HEK293 (cell line): Measurements from ENCODE around the gene TEAD1.

ENCODE experiments used
- CTCF ChIA-PET: fragments of 350-600 bp; formaldehyde crosslinking; extraction: SDS; loops from one replicate; lab custom pipeline; 2021; ENCODE audit warnings: antibody characterized with exemption; lab: Yijun Ruan, JAX
- POLR2A ChIA-PET: fragments of 300-600 bp; formaldehyde crosslinking; extraction: SDS; loops from one replicate; lab custom pipeline; 2020; ENCODE audit warnings: antibody characterized with exemption, inconsistent platforms; lab: Yijun Ruan, JAX
- H3K27ac ChIP-seq: fragments of 200-500 bp; sonication (Bioruptor generic); 2 replicates; pipeline ENCODE4 v1.5.1; 2014; ENCODE audit warnings: low read depth, low read length, control low read depth, inconsistent platforms; ENCODE audit errors: extremely low read depth
- H3K36me3 ChIP-seq, 2 experiments: fragments of 200-500 bp in 1 of 2; sonication (Bioruptor generic) in 1 of 2; 1 replicate in 1 of 2; 2 replicates in 1 of 2; pipeline ENCODE4 v1.5.1; 2014 to 2017; ENCODE audit warnings: inconsistent platforms in 2 of 2, low read length in 2 of 2; ENCODE audit not compliant: control insufficient read depth in 2 of 2, insufficient read depth in 1 of 2
- H3K4me1 ChIP-seq: fragments of 200-500 bp; sonication (Bioruptor generic); 2 replicates; pipeline ENCODE4 v1.5.1; 2014; ENCODE audit warnings: mild to moderate bottlenecking, low read length, inconsistent platforms; ENCODE audit not compliant: control insufficient read depth, insufficient read depth
- H3K4me3 ChIP-seq: 2 replicates; pipeline ENCODE4 v1.5.1; 2011; ENCODE audit warnings: low read depth, mild to moderate bottlenecking, control low read depth, low read length, moderate library complexity
- H3K9me3 ChIP-seq: fragments of 200-500 bp; sonication (Bioruptor generic); 2 replicates; pipeline ENCODE4 v1.5.1; 2014; ENCODE audit warnings: low read depth, low read length, inconsistent platforms; ENCODE audit not compliant: control insufficient read depth, insufficient read depth
- GLIS2 ChIP-seq: fragments of 450-650 bp; formaldehyde crosslinking; IDR thresholded peaks from 2 replicates; pipeline ENCODE4 v1.5.1; 2016; ENCODE audit warnings: missing biosample characterization, missing genetic modification characterization
- IKZF3 ChIP-seq: fragments of 450-650 bp; IDR thresholded peaks from 2 replicates; pipeline ENCODE4 v1.5.0; 2018; ENCODE audit warnings: missing biosample characterization, mild to moderate bottlenecking, missing genetic modification characterization, moderate library complexity
- KLF8 ChIP-seq: fragments of 450-650 bp; formaldehyde crosslinking; IDR thresholded peaks from 2 replicates; pipeline ENCODE4 v1.5.1; 2016; ENCODE audit warnings: missing biosample characterization, missing genetic modification characterization
- OSR2 ChIP-seq: fragments of 450-650 bp; formaldehyde crosslinking; IDR thresholded peaks from 2 replicates; pipeline ENCODE4 v1.5.1; 2016; ENCODE audit warnings: missing biosample characterization, missing genetic modification characterization
- YY1 ChIP-seq: fragments of 450-650 bp; formaldehyde crosslinking; IDR thresholded peaks from 2 replicates; pipeline ENCODE4 v1.5.1; 2018; ENCODE audit warnings: missing biosample characterization, missing genetic modification characterization
- ZBTB1 ChIP-seq: fragments of 450-650 bp; formaldehyde crosslinking; IDR thresholded peaks from 2 replicates; pipeline ENCODE4 v1.5.1; 2016; ENCODE audit warnings: missing biosample characterization, missing genetic modification characterization
- ZBTB20 ChIP-seq: fragments of 450-650 bp; formaldehyde crosslinking; IDR thresholded peaks from 2 replicates; pipeline ENCODE4 v1.5.1; 2016; ENCODE audit warnings: missing biosample characterization, missing genetic modification characterization
- ZNF146 ChIP-seq: fragments of 450-650 bp; formaldehyde crosslinking; IDR thresholded peaks from 2 replicates; pipeline ENCODE4 v1.5.1; 2016; ENCODE audit warnings: missing biosample characterization, missing genetic modification characterization
- ZNF157 ChIP-seq: fragments of 450-650 bp; formaldehyde crosslinking; IDR thresholded peaks from 2 replicates; pipeline ENCODE4 v1.5.1; 2016; ENCODE audit warnings: missing biosample characterization, missing genetic modification characterization
- ZNF221 ChIP-seq: fragments of 450-650 bp; formaldehyde crosslinking; IDR thresholded peaks from 2 replicates; pipeline ENCODE4 v1.5.1; 2017; ENCODE audit warnings: missing biosample characterization, missing genetic modification characterization, borderline replicate concordance
- ZNF248 ChIP-seq: fragments of 450-650 bp; formaldehyde crosslinking; IDR thresholded peaks from 2 replicates; pipeline ENCODE4 v1.5.1; 2017; ENCODE audit warnings: missing biosample characterization, missing genetic modification characterization
- ZNF311 ChIP-seq: fragments of 450-650 bp; formaldehyde crosslinking; IDR thresholded peaks from 2 replicates; pipeline ENCODE4 v1.5.1; 2017; ENCODE audit warnings: missing biosample characterization, missing genetic modification characterization, borderline replicate concordance
- ZNF335 ChIP-seq: fragments of 450-650 bp; formaldehyde crosslinking; conservative IDR thresholded peaks from 2 replicates; pipeline ENCODE4 v1.5.1; 2016; ENCODE audit warnings: missing biosample characterization, missing genetic modification characterization
- ZNF391 ChIP-seq: fragments of 450-650 bp; formaldehyde crosslinking; IDR thresholded peaks from 2 replicates; pipeline ENCODE4 v1.5.1; 2016; ENCODE audit warnings: low read depth, missing biosample characterization, missing genetic modification characterization, borderline replicate concordance
- ZNF501 ChIP-seq: fragments of 450-650 bp; formaldehyde crosslinking; IDR thresholded peaks from 2 replicates; pipeline ENCODE4 v1.5.1; 2016; ENCODE audit warnings: missing biosample characterization, missing genetic modification characterization
- ZNF664 ChIP-seq: fragments of 450-650 bp; formaldehyde crosslinking; IDR thresholded peaks from 2 replicates; pipeline ENCODE4 v1.5.1; 2016; ENCODE audit warnings: missing biosample characterization, missing genetic modification characterization
- TF ChIP-seq, protein P1 (sequence below): fragments of 450-650 bp; formaldehyde crosslinking; IDR thresholded peaks from 2 replicates; pipeline ENCODE4 v1.5.1; 2017; ENCODE audit warnings: missing biosample characterization, missing genetic modification characterization
- TF ChIP-seq, protein P2 (sequence below): fragments of 450-650 bp; formaldehyde crosslinking; IDR thresholded peaks from 2 replicates; pipeline ENCODE4; 2016; ENCODE audit warnings: missing biosample characterization, missing genetic modification characterization
- TF ChIP-seq, protein P3 (sequence below): fragments of 450-650 bp; formaldehyde crosslinking; IDR thresholded peaks from 2 replicates; pipeline ENCODE4 v1.5.1; 2017; ENCODE audit warnings: missing biosample characterization, missing genetic modification characterization

TEAD1 gene

DNA sequence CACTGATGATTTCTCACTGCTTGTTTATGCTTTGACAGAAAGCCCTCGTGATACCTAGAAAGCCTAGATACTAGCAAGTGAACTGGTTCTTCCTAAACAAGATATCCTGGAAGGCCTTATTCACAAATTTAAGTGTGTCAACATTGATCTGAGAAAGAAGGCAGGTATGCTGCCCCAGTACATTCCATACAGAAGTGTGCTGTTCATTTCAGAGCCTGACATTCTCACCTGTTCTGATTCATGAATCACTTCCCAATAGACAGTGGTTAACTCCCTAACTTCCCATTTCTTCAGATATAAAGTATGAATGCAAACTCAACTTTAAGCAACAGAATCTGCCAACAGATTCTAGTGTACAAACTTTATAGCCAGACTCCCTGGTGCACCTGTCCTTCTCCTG lies 319.4 kb downstream of the TEAD1 start:
- Histone ChIP-seq H3K27ac (no peak overlapping the region), H3K9me3 (no peaks in the 10 kb centered on the region), H3K36me3 (no peaks in the 10 kb centered on the region), H3K4me1 (no peaks in the 10 kb centered on the region), H3K4me3 (no peak overlapping the region)
- ChIA-PET CTCF (interaction anchor here (1.4 kb wide), 1 partner anchor 30 kb away, joined by 4 read pairs; no protein-coding TSS in a partner anchor), POLR2A (no interaction called here)
- TF ChIP-seq ZNF157 (tag by site-specific recombination), result no peak
- TF ChIP-seq ZBTB20 (tag by site-specific recombination), result no peak
- no peak for TF ChIP-seq ZNF501
- TF ChIP-seq, protein P1, sequence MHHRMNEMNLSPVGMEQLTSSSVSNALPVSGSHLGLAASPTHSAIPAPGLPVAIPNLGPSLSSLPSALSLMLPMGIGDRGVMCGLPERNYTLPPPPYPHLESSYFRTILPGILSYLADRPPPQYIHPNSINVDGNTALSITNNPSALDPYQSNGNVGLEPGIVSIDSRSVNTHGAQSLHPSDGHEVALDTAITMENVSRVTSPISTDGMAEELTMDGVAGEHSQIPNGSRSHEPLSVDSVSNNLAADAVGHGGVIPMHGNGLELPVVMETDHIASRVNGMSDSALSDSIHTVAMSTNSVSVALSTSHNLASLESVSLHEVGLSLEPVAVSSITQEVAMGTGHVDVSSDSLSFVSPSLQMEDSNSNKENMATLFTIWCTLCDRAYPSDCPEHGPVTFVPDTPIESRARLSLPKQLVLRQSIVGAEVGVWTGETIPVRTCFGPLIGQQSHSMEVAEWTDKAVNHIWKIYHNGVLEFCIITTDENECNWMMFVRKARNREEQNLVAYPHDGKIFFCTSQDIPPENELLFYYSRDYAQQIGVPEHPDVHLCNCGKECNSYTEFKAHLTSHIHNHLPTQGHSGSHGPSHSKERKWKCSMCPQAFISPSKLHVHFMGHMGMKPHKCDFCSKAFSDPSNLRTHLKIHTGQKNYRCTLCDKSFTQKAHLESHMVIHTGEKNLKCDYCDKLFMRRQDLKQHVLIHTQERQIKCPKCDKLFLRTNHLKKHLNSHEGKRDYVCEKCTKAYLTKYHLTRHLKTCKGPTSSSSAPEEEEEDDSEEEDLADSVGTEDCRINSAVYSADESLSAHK (tag by site-specific recombination), result no peak
- no peak for TF ChIP-seq ZNF221
- TF ChIP-seq GLIS2, result no peak
- no peak for TF ChIP-seq IKZF3 (tag by site-specific recombination)
- TF ChIP-seq ZNF391 (tag by site-specific recombination), result no peak
- no peak for TF ChIP-seq ZNF248 (tag by site-specific recombination)
- TF ChIP-seq ZNF664 (tag by site-specific recombination), result no peak
- TF ChIP-seq ZNF335 (tag by site-specific recombination), result no peak
- TF ChIP-seq, protein P2, sequence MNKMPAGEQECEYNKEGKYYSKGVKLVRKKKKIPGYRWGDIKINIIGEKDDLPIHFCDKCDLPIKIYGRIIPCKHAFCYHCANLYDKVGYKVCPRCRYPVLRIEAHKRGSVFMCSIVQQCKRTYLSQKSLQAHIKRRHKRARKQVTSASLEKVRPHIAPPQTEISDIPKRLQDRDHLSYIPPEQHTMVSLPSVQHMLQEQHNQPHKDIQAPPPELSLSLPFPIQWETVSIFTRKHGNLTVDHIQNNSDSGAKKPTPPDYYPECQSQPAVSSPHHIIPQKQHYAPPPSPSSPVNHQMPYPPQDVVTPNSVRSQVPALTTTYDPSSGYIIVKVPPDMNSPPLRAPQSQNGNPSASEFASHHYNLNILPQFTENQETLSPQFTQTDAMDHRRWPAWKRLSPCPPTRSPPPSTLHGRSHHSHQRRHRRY (tag by site-specific recombination), result no peak
- no peak for TF ChIP-seq ZNF146
- TF ChIP-seq, protein P3, sequence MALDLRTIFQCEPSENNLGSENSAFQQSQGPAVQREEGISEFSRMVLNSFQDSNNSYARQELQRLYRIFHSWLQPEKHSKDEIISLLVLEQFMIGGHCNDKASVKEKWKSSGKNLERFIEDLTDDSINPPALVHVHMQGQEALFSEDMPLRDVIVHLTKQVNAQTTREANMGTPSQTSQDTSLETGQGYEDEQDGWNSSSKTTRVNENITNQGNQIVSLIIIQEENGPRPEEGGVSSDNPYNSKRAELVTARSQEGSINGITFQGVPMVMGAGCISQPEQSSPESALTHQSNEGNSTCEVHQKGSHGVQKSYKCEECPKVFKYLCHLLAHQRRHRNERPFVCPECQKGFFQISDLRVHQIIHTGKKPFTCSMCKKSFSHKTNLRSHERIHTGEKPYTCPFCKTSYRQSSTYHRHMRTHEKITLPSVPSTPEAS (tag by site-specific recombination), result no peak
- no peak for TF ChIP-seq ZBTB1
- no peak for TF ChIP-seq KLF8 (tag by site-specific recombination)
- no peak for TF ChIP-seq OSR2 (tag by site-specific recombination)
- TF ChIP-seq YY1 (tag by site-specific recombination), result no peak
- TF ChIP-seq ZNF311 (tag by site-specific recombination), result no peak
